Left lung (tissue), 10 donors: ENCODE data around the gene PTPRN2. TPM values are rescaled to one million over a fixed set of nuclear protein-coding genes. Genes with fewer than 3 reads are reported as not detected.
"Not testable (repeated sequence)": the region's sequence is repeated elsewhere in the genome, so short reads cannot be mapped to it uniquely, and the experiment has no call there.

Source experiments
- ATAC-seq: fragments of 200-7000 bp; cut with Tn5 transposase; one replicate; pipeline ENCODE4 v1.9.1; 2020; ENCODE audit warnings: moderate library complexity
- DNase-seq, 4 donors: peaks; one replicate each; pipeline ENCODE4 v3.0.0-alpha.2; 2013 to 2020
- H3K27ac ChIP-seq, 2 donors: fragments of 200-600 bp; sonication (generic) in 1 of 2; one replicate each; pipeline versions ENCODE4 v1.5.0 to v1.8.0; 2020 to 2021
- H3K27me3 ChIP-seq, 2 donors: fragments of 200-600 bp; sonication (generic) in 1 of 2; one replicate each; pipeline versions ENCODE4 v1.5.0 to v1.8.0; 2020 to 2021
- H3K36me3 ChIP-seq, 2 donors: fragments of 200-600 bp; sonication (generic) in 1 of 2; one replicate each; pipeline versions ENCODE4 v1.5.0 to v1.8.0; 2020 to 2021
- H3K4me1 ChIP-seq, 2 donors: fragments of 200-600 bp; one replicate each; pipeline ENCODE4 v1.8.0; 2021
- H3K4me3 ChIP-seq, 2 donors: fragments of 200-600 bp; sonication (generic) in 1 of 2; one replicate each; pipeline versions ENCODE4 v1.5.0 to v1.8.0; 2020 to 2021; ENCODE audit warnings: mild to moderate bottlenecking in 1 of 2
- H3K9me3 ChIP-seq, 2 donors: fragments of 200-600 bp; sonication (generic) in 1 of 2; one replicate each; pipeline versions ENCODE4 v1.5.0 to v1.8.0; 2020 to 2021
- CTCF ChIP-seq, 2 donors: fragments of 200-600 bp; sonication (generic) in 1 of 2; IDR thresholded peaks; one replicate each; pipeline versions ENCODE4 v1.5.0 to v1.8.0; 2021; ENCODE audit warnings: antibody characterized with exemption in 2 of 2
- intact Hi-C, 2 donors: fragments of 100-400 bp; cut with DNase I; formaldehyde crosslinking; loops; one replicate each; pipeline versions ENCODE4 v1.11.2 to v1.14.2; 2022
- polyA plus RNA-seq, 6 donors: library from polyadenylated mRNA; unstranded; fragments of 120-200 nt; gene quantifications; one replicate each; pipeline ENCODE4 v1.2.1, GENCODE V29; 2013; ENCODE audit not compliant: insufficient read length in 6 of 6
- total RNA-seq, 2 donors: library from RNA; stranded (reverse); fragmentation: NEBNext Ultra II Directional; extraction: Animal tissue kit (Norgen Biotek cat#: 25700); gene quantifications; one replicate each; pipeline ENCODE4 v1.2.1, GENCODE V29; 2021
- donor health status: DM: no; HTN: yes; CAD: no.
- donor health status: DM: no; HTN: no; CAD: no.

The PTPRN2 gene
- total and polyA plus RNA-seq, 8 donors: 4.0 to 7.8 (median 6.8) TPM

- no peaks in the 10 kb centered on the region for H3K9me3 ChIP-seq
- no peak overlapping the region for H3K27ac ChIP-seq
- ATAC-seq (no peak), DNase-seq (no peak)
- intact Hi-C loops: no loop called here
- no peak overlapping the region for H3K4me3 ChIP-seq
- H3K27me3 ChIP-seq: peaks cover 0 to 3% of the 10 kb centered on the region in 2 donors
- H3K4me1 ChIP-seq: peaks cover 2 to 8% of the 10 kb centered on the region in 2 donors
- TF ChIP-seq CTCF (IDR thresholded peaks at IDR 0.05): no peak
- no peaks in the 10 kb centered on the region for H3K36me3 ChIP-seq
Measured at GRCh38 chr7:158431055-158431940, 156.3 kb downstream of the PTPRN2 start.

GRCh38 chr7:158430308-158431034, 157.2 kb downstream of the PTPRN2 start:
- ATAC-seq (no peak), DNase-seq (no peak)
- intact Hi-C loops: no loop called here
- no peaks in the 10 kb centered on the region for H3K9me3 ChIP-seq
- peaks cover 2 to 8% of the 10 kb centered on the region in 2 donors for H3K4me1 ChIP-seq
- no peak overlapping the region for H3K4me3 ChIP-seq
- H3K36me3 ChIP-seq: no peaks in the 10 kb centered on the region
- no peak overlapping the region for H3K27ac ChIP-seq
- H3K27me3 ChIP-seq: peaks cover 0 to 3% of the 10 kb centered on the region in 2 donors
- TF ChIP-seq CTCF (IDR thresholded peaks at IDR 0.05): no peak

GRCh38 chr7:158428837-158429753, 158.5 kb downstream of the PTPRN2 start:
- intact Hi-C loops: no loop called here
- Histone ChIP-seq H3K27ac (no peak overlapping the region), H3K9me3 (no peaks in the 10 kb centered on the region), H3K4me3 (no peak overlapping the region), H3K4me1 (peaks cover 2 to 8% of the 10 kb centered on the region in 2 donors), H3K36me3 (no peaks in the 10 kb centered on the region), H3K27me3 (peaks cover 0 to 3% of the 10 kb centered on the region in 2 donors)
- no peak for DNase-seq
- TF ChIP-seq CTCF (IDR thresholded peaks at IDR 0.05): no peak
- ATAC-seq: no peak

- H3K27me3 ChIP-seq: peaks cover 0 to 3% of the 10 kb centered on the region in 2 donors
- peaks cover 2 to 8% of the 10 kb centered on the region in 2 donors for H3K4me1 ChIP-seq
- DNase-seq (no peak), ATAC-seq (no peak)
- intact Hi-C loops: no loop called here
- no peak for TF ChIP-seq CTCF (IDR thresholded peaks at IDR 0.05)
- no peaks in the 10 kb centered on the region for H3K9me3 ChIP-seq
- H3K27ac ChIP-seq: no peak overlapping the region
- H3K36me3 ChIP-seq: no peaks in the 10 kb centered on the region
- H3K4me3 ChIP-seq: no peak overlapping the region
Measured at GRCh38 chr7:158428131-158428836, 159.3 kb downstream of the PTPRN2 start.

- H3K27me3 ChIP-seq, intact Hi-C loops, H3K27ac ChIP-seq, H3K36me3 ChIP-seq, H3K4me1 ChIP-seq, H3K9me3 ChIP-seq, DNase-seq, H3K4me3 ChIP-seq, ATAC-seq: not testable (repeated sequence)
Measured at GRCh38 chr7:158425676-158426075, 161.9 kb downstream of the PTPRN2 start.
